ENCODE results near the gene RNF39. TPM values are rescaled to one million over a fixed set of nuclear protein-coding genes. Genes with fewer than 3 reads are reported as not detected.

Gene RNF39
- total and polyA plus RNA-seq, 2 of the 13 experiments (the other 11 are each of a cell fraction or from before 2014, with no cell fraction given): 0.13 to 1.8 TPM

DNA sequence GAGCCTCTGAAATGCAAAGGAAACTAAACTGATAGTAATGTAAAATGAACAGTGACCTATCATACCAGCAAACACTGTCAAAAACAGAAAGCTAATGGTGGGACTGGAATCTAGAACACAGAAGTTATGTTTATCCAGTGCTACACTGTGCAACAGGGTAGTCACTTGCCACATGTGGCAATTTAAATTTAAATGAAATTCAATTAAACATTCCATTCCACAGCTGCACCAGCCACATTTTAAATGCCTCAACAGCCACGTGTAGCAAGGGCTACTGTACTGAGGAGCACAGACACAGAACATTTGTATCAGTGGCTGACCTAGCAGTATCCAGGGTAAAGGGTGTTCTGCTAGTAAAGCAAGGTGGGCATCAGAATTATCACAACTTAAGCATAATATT lies 20.1 kb downstream of the RNF39 start:
- Histone ChIP-seq H3K79me2 (ENCODE audit: insufficient read depth, low read length) (peaks cover 8% of the 10 kb centered on the region), H3K36me3 (replicated peaks in 1 of 2; ENCODE audit: control insufficient read depth in 1 of 2, insufficient read depth in 2 of 2, low read length in 2 of 2) (peaks cover 3 to 17% of the 10 kb centered on the region in 2 experiments; a peak in 3 of 5 replicates), H3K27ac (ENCODE audit: extremely low read length, insufficient read depth, low read length) (no peak overlapping the region), H3K9me3 (ENCODE audit: low read length) (no peaks in the 10 kb centered on the region), H3K4me3 (replicated peaks in 1 of 3; ENCODE audit: insufficient read depth in 1 of 3, low read depth in 2 of 3, low read length in 3 of 3) (no peak overlapping the region), H4K20me1 (ENCODE audit: insufficient read depth, low read length) (no peaks in the 10 kb centered on the region), H3K9ac (ENCODE audit: insufficient read depth, low read depth, low read length) (no peak overlapping the region), H3K4me1 (ENCODE audit: insufficient read depth, low read length) (peaks cover 11% of the 10 kb centered on the region), H3K4me2 (ENCODE audit: low read depth, low read length) (no peak overlapping the region), H2AFZ (ENCODE audit: low read length) (no peak overlapping the region), H3K27me3 (ENCODE audit: control insufficient read depth in 1 of 2, insufficient read depth in 2 of 2, low read length in 2 of 2) (peaks cover 0 to under 1% of the 10 kb centered on the region in 2 experiments; a peak in 1 of 5 replicates)
- FAIRE-seq (no peak), ATAC-seq (no peak), DNase-seq (ENCODE audit: low spot score) (no peak)
- intact Hi-C loops (cut with micrococcal nuclease; ENCODE audit: unreplicated experiment): no loop called here
- CTCF ChIA-PET (ENCODE audit: low intra/inter-chr PET ratio, low total read pairs): no interaction called here
- no TSS peak for BruUV-seq (replicated peaks)
- WGBS (ENCODE audit: low lambda C conversion rate): 57% methylated on average over 1 of the region's 1 CpG
- in situ Hi-C loops (cut with HindIII; ENCODE audit: extremely low pct_ligation_motif_present, low pct_unique_long_range_greater_than_20kb): no loop called here
- POLR2A ChIA-PET: no interaction called here
- TF ChIP-seq, protein P1, sequence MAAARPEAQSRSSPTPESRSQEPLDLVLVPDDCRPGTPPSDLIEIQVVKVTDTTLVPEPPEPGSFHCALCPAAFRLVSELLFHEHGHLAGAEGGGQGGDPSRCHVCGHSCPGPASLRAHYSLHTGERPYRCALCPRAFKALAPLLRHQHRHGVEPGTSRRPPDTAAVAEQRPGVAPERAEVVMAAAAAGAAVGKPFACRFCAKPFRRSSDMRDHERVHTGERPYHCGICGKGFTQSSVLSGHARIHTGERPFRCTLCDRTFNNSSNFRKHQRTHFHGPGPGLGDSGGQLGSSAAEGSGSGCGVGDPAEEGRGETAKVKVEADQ (CRISPR knock-in tag; IDR thresholded peaks at IDR 0.05; ENCODE audit: borderline replicate concordance): no peak
- TF ChIP-seq RFX5 (IDR thresholded peaks at IDR 0.05; ENCODE audit: low read depth, low read length) (no peak), ZNF484 (CRISPR knock-in tag; IDR thresholded peaks at IDR 0.05; ENCODE audit: borderline replicate concordance, low read depth) (no peak), ZNF737 (CRISPR knock-in tag; IDR thresholded peaks at IDR 0.05; ENCODE audit: borderline replicate concordance) (no peak), ZNF558 (CRISPR knock-in tag; IDR thresholded peaks at IDR 0.05; ENCODE audit: borderline replicate concordance) (no peak), HOXA3 (CRISPR knock-in tag; IDR thresholded peaks at IDR 0.05) (no peak)
- TF ChIP-seq, protein P2, sequence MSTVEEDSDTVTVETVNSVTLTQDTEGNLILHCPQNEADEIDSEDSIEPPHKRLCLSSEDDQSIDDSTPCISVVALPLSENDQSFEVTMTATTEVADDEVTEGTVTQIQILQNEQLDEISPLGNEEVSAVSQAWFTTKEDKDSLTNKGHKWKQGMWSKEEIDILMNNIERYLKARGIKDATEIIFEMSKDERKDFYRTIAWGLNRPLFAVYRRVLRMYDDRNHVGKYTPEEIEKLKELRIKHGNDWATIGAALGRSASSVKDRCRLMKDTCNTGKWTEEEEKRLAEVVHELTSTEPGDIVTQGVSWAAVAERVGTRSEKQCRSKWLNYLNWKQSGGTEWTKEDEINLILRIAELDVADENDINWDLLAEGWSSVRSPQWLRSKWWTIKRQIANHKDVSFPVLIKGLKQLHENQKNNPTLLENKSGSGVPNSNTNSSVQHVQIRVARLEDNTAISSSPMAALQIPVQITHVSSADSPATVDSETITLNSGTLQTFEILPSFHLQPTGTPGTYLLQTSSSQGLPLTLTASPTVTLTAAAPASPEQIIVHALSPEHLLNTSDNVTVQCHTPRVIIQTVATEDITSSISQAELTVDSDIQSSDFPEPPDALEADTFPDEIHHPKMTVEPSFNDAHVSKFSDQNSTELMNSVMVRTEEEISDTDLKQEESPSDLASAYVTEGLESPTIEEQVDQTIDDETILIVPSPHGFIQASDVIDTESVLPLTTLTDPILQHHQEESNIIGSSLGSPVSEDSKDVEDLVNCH (CRISPR knock-in tag; IDR thresholded peaks at IDR 0.05): no peak
- TF ChIP-seq, protein P3, sequence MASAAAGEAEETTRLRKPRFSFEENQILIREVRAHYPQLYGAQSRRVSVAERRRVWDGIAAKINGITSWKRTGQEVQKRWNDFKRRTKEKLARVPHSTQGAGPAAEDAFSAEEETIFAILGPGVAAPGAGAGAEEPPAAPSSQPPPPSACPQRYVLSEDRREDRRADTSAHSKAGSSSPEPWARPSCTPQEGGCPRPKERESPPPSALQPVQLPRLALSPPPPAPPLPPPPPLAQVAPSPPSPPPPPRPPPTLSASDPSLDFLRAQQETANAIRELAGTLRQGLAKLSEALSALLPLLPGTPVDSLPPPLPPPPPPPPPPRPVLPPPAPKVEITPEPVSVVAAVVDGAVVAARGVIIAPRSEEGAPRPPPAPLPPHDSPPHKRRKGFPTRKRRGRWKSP (CRISPR knock-in tag; IDR thresholded peaks at IDR 0.05): no peak

Measured in HepG2 (cell line).